22Rv1 (cell line): ENCODE data around the gene PRSS38.
A peak's percentile ranks its signal among the peaks of the same experiment; 100 is the strongest.

Experiments
- ZFX ChIP-seq: fragments of 450-650 bp; IDR thresholded peaks from 2 replicates; pipeline ENCODE4 v1.6.1; 2017; ENCODE audit warnings: antibody characterized with exemption, borderline replicate concordance
- TF ChIP-seq, protein P1 (sequence below): fragments of 450-650 bp; IDR thresholded peaks from 2 replicates; pipeline ENCODE4 v1.5.1; 2017; ENCODE audit warnings: mild to moderate bottlenecking

DNA sequence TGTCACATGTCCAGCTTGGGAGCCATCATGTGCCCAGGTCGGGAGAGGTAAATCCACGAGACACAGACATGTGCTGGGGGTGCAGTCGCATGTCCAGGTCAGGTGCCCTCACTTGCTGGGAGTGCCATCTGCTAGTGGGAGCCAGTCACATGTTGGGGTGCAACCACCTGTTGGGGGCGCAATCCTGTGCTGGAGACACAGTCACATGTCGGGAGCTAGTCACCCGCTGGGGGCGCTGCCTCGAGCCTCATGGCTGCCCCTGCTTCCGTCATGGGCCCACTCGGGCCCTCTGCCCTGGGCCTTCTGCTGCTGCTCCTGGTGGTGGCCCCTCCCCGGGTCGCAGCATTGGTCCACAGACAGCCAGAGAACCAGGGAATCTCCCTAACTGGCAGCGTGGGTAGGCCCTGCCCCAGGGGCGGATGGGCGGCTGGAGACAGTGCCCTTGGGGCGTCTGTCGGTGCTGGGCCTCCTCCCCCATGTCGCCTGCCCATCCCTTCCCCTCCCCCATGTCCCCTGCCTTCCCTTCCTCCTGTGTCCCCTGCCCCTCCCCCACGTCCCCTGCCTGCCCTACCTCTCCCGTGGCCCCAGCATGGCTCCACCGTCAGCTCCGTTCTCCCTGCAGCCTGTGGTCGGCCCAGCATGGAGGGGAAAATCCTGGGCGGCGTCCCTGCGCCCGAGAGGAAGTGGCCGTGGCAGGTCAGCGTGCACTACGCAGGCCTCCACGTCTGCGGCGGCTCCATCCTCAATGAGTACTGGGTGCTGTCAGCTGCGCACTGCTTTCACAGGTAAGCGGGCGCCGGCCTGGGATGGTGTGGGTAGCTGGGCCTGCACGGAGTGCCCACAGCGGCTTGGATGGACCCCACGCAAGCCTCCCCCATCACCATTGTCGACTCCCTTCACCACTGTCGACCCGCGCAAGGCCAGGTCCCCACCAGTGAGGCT lies at the start of gene PRSS38:
- TF ChIP-seq, protein P1, sequence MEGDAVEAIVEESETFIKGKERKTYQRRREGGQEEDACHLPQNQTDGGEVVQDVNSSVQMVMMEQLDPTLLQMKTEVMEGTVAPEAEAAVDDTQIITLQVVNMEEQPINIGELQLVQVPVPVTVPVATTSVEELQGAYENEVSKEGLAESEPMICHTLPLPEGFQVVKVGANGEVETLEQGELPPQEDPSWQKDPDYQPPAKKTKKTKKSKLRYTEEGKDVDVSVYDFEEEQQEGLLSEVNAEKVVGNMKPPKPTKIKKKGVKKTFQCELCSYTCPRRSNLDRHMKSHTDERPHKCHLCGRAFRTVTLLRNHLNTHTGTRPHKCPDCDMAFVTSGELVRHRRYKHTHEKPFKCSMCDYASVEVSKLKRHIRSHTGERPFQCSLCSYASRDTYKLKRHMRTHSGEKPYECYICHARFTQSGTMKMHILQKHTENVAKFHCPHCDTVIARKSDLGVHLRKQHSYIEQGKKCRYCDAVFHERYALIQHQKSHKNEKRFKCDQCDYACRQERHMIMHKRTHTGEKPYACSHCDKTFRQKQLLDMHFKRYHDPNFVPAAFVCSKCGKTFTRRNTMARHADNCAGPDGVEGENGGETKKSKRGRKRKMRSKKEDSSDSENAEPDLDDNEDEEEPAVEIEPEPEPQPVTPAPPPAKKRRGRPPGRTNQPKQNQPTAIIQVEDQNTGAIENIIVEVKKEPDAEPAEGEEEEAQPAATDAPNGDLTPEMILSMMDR: peak; percentile 33; the same call in 1 of the 2 replicates
- no peak for TF ChIP-seq ZFX
